ENCODE measurements around the gene NR2C2AP.
"Not testable (repeated sequence)": the region's sequence is repeated elsewhere in the genome, so short reads cannot be mapped to it uniquely, and the experiment has no call there.

Gene NR2C2AP

GRCh38 chr19:19203012-19203856 lies at the start of gene NR2C2AP:
Gene NR2C2AP, minus strand, starts transcription at chr19:19203414. Its CDS starts 354 bp downstream, at chr19:19203060.
- DNase-seq: peak; percentile 95

- DNase-seq: no peak
Measured at GRCh38 chr19:19250196-19250801, 47.1 kb upstream of the NR2C2AP start.

- no peak for DNase-seq
Measured at GRCh38 chr19:19240476-19240875, 37.3 kb upstream of the NR2C2AP start.

GRCh38 chr19:19239675-19240074 lies 36.5 kb upstream of the NR2C2AP start:
- no peak for DNase-seq

- DNase-seq: no peak
Measured at GRCh38 chr19:19238126-19238894, 35.1 kb upstream of the NR2C2AP start.

- DNase-seq: no peak
Measured at GRCh38 chr19:19236173-19236572, 33.0 kb upstream of the NR2C2AP start.

- no peak for DNase-seq
Measured at GRCh38 chr19:19234220-19234816, 31.1 kb upstream of the NR2C2AP start.

- DNase-seq: no peak
Measured at GRCh38 chr19:19232261-19232721, 29.1 kb upstream of the NR2C2AP start.

GRCh38 chr19:19230999-19231398 lies 27.8 kb upstream of the NR2C2AP start:
- no peak for DNase-seq

- no peak for DNase-seq
Measured at GRCh38 chr19:19229701-19230100, 26.5 kb upstream of the NR2C2AP start.

- DNase-seq: no peak
Measured at GRCh38 chr19:19227217-19227616, 24.0 kb upstream of the NR2C2AP start.

- no peak for DNase-seq
Measured at GRCh38 chr19:19226663-19227062, 23.4 kb upstream of the NR2C2AP start.

GRCh38 chr19:19226204-19226603 lies 23.0 kb upstream of the NR2C2AP start:
- DNase-seq: no peak

- peak; percentile 93 for DNase-seq
Measured at GRCh38 chr19:19224852-19225494, 21.8 kb upstream of the NR2C2AP start.

- DNase-seq: no peak
Measured at GRCh38 chr19:19224150-19224851, 21.1 kb upstream of the NR2C2AP start.

- DNase-seq: no peak
Measured at GRCh38 chr19:19223636-19224035, 20.4 kb upstream of the NR2C2AP start.

GRCh38 chr19:19223060-19223459 lies 19.8 kb upstream of the NR2C2AP start:
- no peak for DNase-seq

- not testable (repeated sequence) for DNase-seq
Measured at GRCh38 chr19:19221000-19221399, 17.8 kb upstream of the NR2C2AP start.

GRCh38 chr19:19218911-19219310 lies 15.7 kb upstream of the NR2C2AP start:
- DNase-seq: no peak

- peak; percentile 49 for DNase-seq
Measured at GRCh38 chr19:19217099-19217498, 13.9 kb upstream of the NR2C2AP start.

- no peak for DNase-seq
Measured at GRCh38 chr19:19215792-19216191, 12.6 kb upstream of the NR2C2AP start.

- DNase-seq: peak; percentile 44
Measured at GRCh38 chr19:19214892-19215291, 11.7 kb upstream of the NR2C2AP start.
